ENCODE results near the gene NSMCE1.

The NSMCE1 gene

GRCh38 chr16:27222249-27223225 lies 46.0 kb downstream of the NSMCE1 start:
- H3K4me3 ChIP-seq (ENCODE audit: low read length), result no peak overlapping the region
- TF ChIP-seq EZH2 (optimal IDR thresholded peaks at IDR 0.05; ENCODE audit: low read depth, low read length) (no peak), EZH2phosphoT487 (IDR thresholded peaks at IDR 0.05; ENCODE audit: low read length) (no peak), CTCF (IDR thresholded peaks at IDR 0.05; ENCODE audit: low read length) (no peak)
- H2AFZ ChIP-seq (ENCODE audit: low read length), result no peak overlapping the region
- no peak overlapping the region for H3K27ac ChIP-seq (ENCODE audit: low read length)
- no peaks in the 10 kb centered on the region for H3K27me3 ChIP-seq (replicated peaks; ENCODE audit: insufficient read depth, low read length)
- H3K9me2 ChIP-seq (replicated peaks; ENCODE audit: insufficient read depth, low read length), result no peaks in the 10 kb centered on the region
- H3K9ac ChIP-seq (ENCODE audit: low read length), result no peak overlapping the region
- no peaks in the 10 kb centered on the region for H4K20me1 ChIP-seq (ENCODE audit: insufficient read depth, low read length)
- DNase-seq, result no peak
- no peak overlapping the region for H3K4me2 ChIP-seq (ENCODE audit: low read depth, low read length)
- H3K36me3 ChIP-seq (replicated peaks; ENCODE audit: insufficient read depth, low read length), result no peaks in the 10 kb centered on the region
- peaks cover 21% of the 10 kb centered on the region for H3F3A ChIP-seq (ENCODE audit: insufficient read depth, low read length)
- H3K79me2 ChIP-seq (ENCODE audit: low read length), result no peaks in the 10 kb centered on the region
- H3K4me1 ChIP-seq (ENCODE audit: low read length), result peaks cover 27% of the 10 kb centered on the region
- H3K9me3 ChIP-seq (replicated peaks; ENCODE audit: insufficient read depth, low read length), result no peaks in the 10 kb centered on the region

GRCh38 chr16:27221576-27222248 lies 46.9 kb downstream of the NSMCE1 start:
- H3F3A ChIP-seq (ENCODE audit: insufficient read depth, low read length), result peaks cover 19% of the 10 kb centered on the region
- no peaks in the 10 kb centered on the region for H3K79me2 ChIP-seq (ENCODE audit: low read length)
- no peaks in the 10 kb centered on the region for H3K36me3 ChIP-seq (replicated peaks; ENCODE audit: insufficient read depth, low read length)
- H4K20me1 ChIP-seq (ENCODE audit: insufficient read depth, low read length), result no peaks in the 10 kb centered on the region
- no peaks in the 10 kb centered on the region for H3K9me3 ChIP-seq (replicated peaks; ENCODE audit: insufficient read depth, low read length)
- no peaks in the 10 kb centered on the region for H3K27me3 ChIP-seq (replicated peaks; ENCODE audit: insufficient read depth, low read length)
- no peaks in the 10 kb centered on the region for H3K9me2 ChIP-seq (replicated peaks; ENCODE audit: insufficient read depth, low read length)
- no peak overlapping the region for H3K27ac ChIP-seq (ENCODE audit: low read length)
- H3K4me1 ChIP-seq (ENCODE audit: low read length), result peaks cover 20% of the 10 kb centered on the region
- DNase-seq, result no peak
- no peak overlapping the region for H3K4me3 ChIP-seq (ENCODE audit: low read length)
- H3K9ac ChIP-seq (ENCODE audit: low read length), result no peak overlapping the region
- TF ChIP-seq EZH2phosphoT487 (IDR thresholded peaks at IDR 0.05; ENCODE audit: low read length) (no peak), CTCF (IDR thresholded peaks at IDR 0.05; ENCODE audit: low read length) (no peak), EZH2 (optimal IDR thresholded peaks at IDR 0.05; ENCODE audit: low read depth, low read length) (no peak)
- H3K4me2 ChIP-seq (ENCODE audit: low read depth, low read length), result no peak overlapping the region
- H2AFZ ChIP-seq (ENCODE audit: low read length), result no peak overlapping the region

- Histone ChIP-seq H3K4me1 (ENCODE audit: low read length) (peaks cover 14% of the 10 kb centered on the region), H3K9me2 (replicated peaks; ENCODE audit: insufficient read depth, low read length) (no peaks in the 10 kb centered on the region), H3K36me3 (replicated peaks; ENCODE audit: insufficient read depth, low read length) (no peaks in the 10 kb centered on the region), H4K20me1 (ENCODE audit: insufficient read depth, low read length) (no peaks in the 10 kb centered on the region), H3K79me2 (ENCODE audit: low read length) (no peaks in the 10 kb centered on the region), H3K27me3 (replicated peaks; ENCODE audit: insufficient read depth, low read length) (no peaks in the 10 kb centered on the region), H2AFZ (ENCODE audit: low read length) (no peak overlapping the region), H3K4me2 (ENCODE audit: low read depth, low read length) (no peak overlapping the region), H3K9ac (ENCODE audit: low read length) (no peak overlapping the region), H3K27ac (ENCODE audit: low read length) (no peak overlapping the region), H3K4me3 (ENCODE audit: low read length) (no peak overlapping the region), H3K9me3 (replicated peaks; ENCODE audit: insufficient read depth, low read length) (no peaks in the 10 kb centered on the region), H3F3A (ENCODE audit: insufficient read depth, low read length) (peaks cover 12% of the 10 kb centered on the region)
- DNase-seq, result no peak
- TF ChIP-seq EZH2phosphoT487 (IDR thresholded peaks at IDR 0.05; ENCODE audit: low read length) (no peak), EZH2 (optimal IDR thresholded peaks at IDR 0.05; ENCODE audit: low read depth, low read length) (no peak), CTCF (IDR thresholded peaks at IDR 0.05; ENCODE audit: low read length) (no peak)
Observed at GRCh38 chr16:27220991-27221390, 47.6 kb downstream of the NSMCE1 start.
